BE2C (cell line): ENCODE data around the gene GNG12.

Source experiments
- DNase-seq: peaks from one replicate; pipeline ENCODE4 v3.0.0-alpha.2; 2020
- H3K27me3 ChIP-seq: fragments of 250-450 bp; sonication (Bioruptor Pico); 2 replicates; pipeline ENCODE4 v1.5.1; 2020; ENCODE audit warnings: mild to moderate bottlenecking
- H3K36me3 ChIP-seq: fragments of 250-450 bp; sonication (Bioruptor Pico); 2 replicates; pipeline ENCODE4 v1.5.1; 2020; ENCODE audit warnings: mild to moderate bottlenecking
- H3K4me1 ChIP-seq: fragments of 250-450 bp; sonication (Bioruptor Pico); 2 replicates; pipeline ENCODE4 v1.5.1; 2020
- H3K4me3 ChIP-seq: 2 replicates; pipeline ENCODE4 v1.5.1; 2011; ENCODE audit warnings: low read depth, low read length
- H3K9me3 ChIP-seq: fragments of 250-450 bp; sonication (Bioruptor Pico); 2 replicates; pipeline ENCODE4 v1.5.1; 2020
- CTCF ChIP-seq: IDR thresholded peaks from 2 replicates; pipeline ENCODE4 v1.5.1; 2012; ENCODE audit warnings: mild to moderate bottlenecking, low read depth, low read length

GNG12 gene

GRCh38 chr1:67689267-67690017 is 143.8 kb downstream of the GNG12 start:
- H3K27me3 ChIP-seq, result no peaks in the 10 kb centered on the region
- no peaks in the 10 kb centered on the region for H3K9me3 ChIP-seq
- H3K36me3 ChIP-seq, result peaks cover 6% of the 10 kb centered on the region; the same call in 1 of the 2 replicates
- TF ChIP-seq CTCF, result no peak
- no peak for DNase-seq
- H3K4me1 ChIP-seq, result peaks cover 6% of the 10 kb centered on the region; the same call in 1 of the 2 replicates
- no peak overlapping the region for H3K4me3 ChIP-seq

GRCh38 chr1:67688526-67689219 is 144.6 kb downstream of the GNG12 start:
- Histone ChIP-seq H3K9me3 (no peaks in the 10 kb centered on the region), H3K36me3 (peaks cover 6% of the 10 kb centered on the region; the same call in 1 of the 2 replicates), H3K4me3 (no peak overlapping the region), H3K27me3 (no peaks in the 10 kb centered on the region), H3K4me1 (peaks cover 9% of the 10 kb centered on the region; the same call in 1 of the 2 replicates)
- no peak for TF ChIP-seq CTCF
- DNase-seq, result no peak

- H3K9me3 ChIP-seq, result no peaks in the 10 kb centered on the region
- DNase-seq, result no peak
- no peaks in the 10 kb centered on the region for H3K27me3 ChIP-seq
- no peak for TF ChIP-seq CTCF
- peaks cover 6% of the 10 kb centered on the region; the same call in 1 of the 2 replicates for H3K36me3 ChIP-seq
- H3K4me3 ChIP-seq, result no peak overlapping the region
- peaks cover 9% of the 10 kb centered on the region; the same call in 1 of the 2 replicates for H3K4me1 ChIP-seq
These were observed 145.6 kb downstream of the GNG12 start for GRCh38 chr1:67687649-67688048.

- Histone ChIP-seq H3K4me1 (peaks cover 9% of the 10 kb centered on the region; the same call in 1 of the 2 replicates), H3K36me3 (peaks cover 6% of the 10 kb centered on the region; the same call in 1 of the 2 replicates), H3K9me3 (no peaks in the 10 kb centered on the region), H3K27me3 (no peaks in the 10 kb centered on the region), H3K4me3 (peak overlapping the region; percentile 84)
- no peak for DNase-seq
- no peak for TF ChIP-seq CTCF
These were observed 146.1 kb downstream of the GNG12 start for GRCh38 chr1:67687198-67687545.

- H3K4me1 ChIP-seq, result peaks cover 9% of the 10 kb centered on the region; the same call in 1 of the 2 replicates
- TF ChIP-seq CTCF, result peak; percentile 6; the same call in 1 of the 2 replicates
- DNase-seq, result peak; percentile 75
- H3K27me3 ChIP-seq, result no peaks in the 10 kb centered on the region
- peak overlapping the region; percentile 84 for H3K4me3 ChIP-seq
- H3K9me3 ChIP-seq, result no peaks in the 10 kb centered on the region
- H3K36me3 ChIP-seq, result peaks cover 6% of the 10 kb centered on the region; the same call in 1 of the 2 replicates
These were observed 146.7 kb downstream of the GNG12 start for GRCh38 chr1:67686267-67687197.
